CD4-positive, alpha-beta T cell treated with Interleukin-12 subunit alpha and Interleukin-12 subunit beta, for 1 hour (primary cell): Measurements from ENCODE around the gene ELOB.

Experiments
- DNase-seq: peaks from one replicate; pipeline ENCODE4 v3.0.0-alpha.2; 2020

The ELOB gene

DNA sequence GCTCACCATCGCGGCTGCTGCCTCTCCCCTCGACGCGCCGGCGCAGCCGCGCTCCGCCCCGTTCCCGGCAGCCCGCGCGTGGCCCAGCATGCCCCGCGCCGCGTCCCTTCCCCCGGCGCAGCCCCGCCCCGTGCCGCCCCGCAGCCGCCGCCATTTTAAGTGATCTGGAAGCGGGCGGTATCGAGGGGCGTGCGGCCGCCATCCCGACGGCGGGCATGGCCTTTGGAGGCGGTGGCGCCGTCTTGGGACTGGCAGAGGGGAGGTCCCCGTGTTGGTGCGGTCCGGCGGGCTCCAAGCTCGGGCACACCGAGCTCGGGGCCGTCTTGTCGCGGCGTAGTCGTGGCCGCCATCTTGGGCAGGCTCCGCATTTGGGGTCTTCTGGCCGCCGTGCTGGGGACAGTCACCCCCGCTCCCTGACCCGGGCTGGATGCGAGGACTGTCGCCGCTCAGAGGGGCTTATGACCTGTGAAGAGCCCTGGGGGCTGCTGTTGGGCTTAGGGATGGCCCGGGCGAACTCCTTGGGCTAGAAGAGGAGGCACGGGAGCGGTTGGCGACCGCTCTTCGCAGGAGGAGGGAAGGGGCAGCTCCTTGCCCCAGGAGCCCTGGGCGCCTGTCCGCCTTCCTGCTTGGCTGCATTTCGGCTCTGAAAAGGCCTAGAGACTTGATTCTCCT lies at the start of gene ELOB:
ELOB (minus strand) TSS at position 50 of the 672 bp plus-strand sequence; CDS start at position 9, 41 bp downstream.
- peak; percentile 91 for DNase-seq

DNA sequence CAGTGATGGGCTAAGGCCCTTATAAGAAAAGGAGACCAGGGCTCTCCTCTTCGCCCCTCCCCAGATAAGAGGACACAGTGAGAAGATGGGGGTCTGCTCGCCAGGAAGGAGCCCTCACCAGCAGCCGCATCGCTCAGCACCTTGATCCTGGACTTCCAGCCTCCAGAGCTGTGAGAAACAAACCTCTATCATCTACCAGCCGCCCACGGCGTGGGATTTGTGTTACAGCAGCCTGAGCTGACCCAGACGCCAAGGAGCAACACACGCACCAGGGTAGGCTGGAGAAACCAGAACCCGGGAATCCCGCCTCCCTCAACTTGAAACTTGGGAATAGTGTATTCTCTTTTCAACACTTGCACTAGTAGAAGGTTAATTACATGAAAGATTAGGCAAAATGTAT lies 48.8 kb upstream of the ELOB start:
- DNase-seq = no peak

DNA sequence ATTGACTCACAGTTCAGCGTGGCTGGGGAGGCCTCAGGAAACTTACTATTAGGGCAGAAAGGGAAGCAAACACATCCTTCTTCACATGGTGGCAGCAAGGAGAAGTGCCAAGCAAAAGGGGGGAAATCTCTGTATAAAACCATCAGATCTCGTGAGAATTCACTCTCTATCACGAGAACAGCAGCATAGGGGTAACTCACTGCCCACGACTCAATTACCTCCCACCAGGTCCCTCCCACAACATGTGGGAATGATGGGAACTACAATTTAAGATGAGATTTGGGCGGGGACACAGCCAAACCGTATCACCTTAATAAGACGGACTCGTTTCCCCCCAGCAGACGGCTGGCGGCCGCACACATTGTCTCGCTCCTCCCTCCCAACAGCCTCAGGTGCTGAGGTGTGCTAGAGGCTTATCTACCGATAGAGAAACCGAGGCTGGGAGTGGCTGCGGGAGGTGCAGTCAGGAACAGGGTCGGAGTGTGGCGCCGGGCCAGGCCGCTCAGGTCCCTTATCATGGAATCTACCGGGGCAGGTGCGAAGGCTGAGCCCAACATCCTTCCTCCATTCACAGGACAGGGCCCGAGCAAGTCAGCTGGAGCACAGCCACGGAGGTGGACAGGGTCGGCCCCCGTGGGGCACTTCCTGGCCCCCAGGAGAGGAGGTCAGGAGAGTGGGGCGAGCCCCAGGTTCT lies 48.1 kb upstream of the ELOB start:
- DNase-seq = no peak

DNA sequence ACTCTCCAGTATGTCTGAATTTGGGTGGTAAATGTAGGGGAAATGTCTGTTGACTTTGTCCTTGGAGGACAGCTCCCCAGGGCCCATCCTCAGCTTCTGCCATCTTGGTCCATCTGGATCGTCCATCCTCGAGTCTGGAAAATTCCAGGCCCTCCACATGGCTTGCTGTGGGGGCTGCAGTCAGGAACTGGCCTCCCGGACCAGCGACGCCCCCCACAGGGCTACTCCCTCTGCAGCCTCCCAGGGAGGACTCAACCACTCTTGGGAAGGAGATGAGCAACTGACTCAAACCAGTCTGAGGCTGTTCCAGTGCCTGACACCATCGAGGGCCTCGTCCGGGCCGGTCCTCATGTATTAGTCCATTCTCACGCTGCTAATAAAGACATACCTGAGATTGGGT lies 47.5 kb upstream of the ELOB start:
- no peak for DNase-seq

DNA sequence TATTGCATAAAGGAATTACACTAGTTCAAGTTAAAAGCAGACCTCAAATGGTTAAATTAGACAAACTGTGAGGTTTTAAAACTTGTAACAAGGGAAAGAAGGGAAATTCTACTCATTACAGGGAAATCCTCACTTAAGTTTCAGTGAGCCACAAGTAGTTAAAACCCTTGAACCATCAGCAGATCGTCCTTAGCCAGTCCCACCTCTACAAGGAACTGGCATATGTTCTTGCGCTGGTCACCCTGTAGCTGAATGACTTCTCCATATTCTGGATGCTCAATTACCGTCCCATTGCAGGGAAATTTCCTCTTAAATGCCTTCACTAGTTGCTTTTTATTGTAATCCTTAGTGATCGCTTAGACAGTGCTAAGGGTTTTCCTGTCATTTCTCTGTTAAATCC lies 45.4 kb upstream of the ELOB start:
- no peak for DNase-seq

DNA sequence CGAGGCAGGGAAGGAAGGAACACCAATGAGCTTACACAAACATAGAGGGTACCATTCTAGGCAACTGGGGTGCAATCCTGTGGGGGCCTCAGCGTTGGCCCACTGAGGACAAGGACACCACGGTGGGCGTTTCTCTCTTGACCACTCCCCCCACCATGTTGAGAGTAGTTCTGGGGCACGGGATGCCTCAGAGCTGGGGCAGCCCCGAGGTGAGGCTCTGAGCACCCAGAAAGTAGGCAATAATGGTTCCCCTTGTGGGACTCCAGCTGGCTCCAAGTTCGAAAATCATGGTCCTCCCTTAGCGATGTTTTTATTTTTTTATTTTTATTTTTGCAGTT lies 45.0 kb upstream of the ELOB start:
- DNase-seq = no peak

DNA sequence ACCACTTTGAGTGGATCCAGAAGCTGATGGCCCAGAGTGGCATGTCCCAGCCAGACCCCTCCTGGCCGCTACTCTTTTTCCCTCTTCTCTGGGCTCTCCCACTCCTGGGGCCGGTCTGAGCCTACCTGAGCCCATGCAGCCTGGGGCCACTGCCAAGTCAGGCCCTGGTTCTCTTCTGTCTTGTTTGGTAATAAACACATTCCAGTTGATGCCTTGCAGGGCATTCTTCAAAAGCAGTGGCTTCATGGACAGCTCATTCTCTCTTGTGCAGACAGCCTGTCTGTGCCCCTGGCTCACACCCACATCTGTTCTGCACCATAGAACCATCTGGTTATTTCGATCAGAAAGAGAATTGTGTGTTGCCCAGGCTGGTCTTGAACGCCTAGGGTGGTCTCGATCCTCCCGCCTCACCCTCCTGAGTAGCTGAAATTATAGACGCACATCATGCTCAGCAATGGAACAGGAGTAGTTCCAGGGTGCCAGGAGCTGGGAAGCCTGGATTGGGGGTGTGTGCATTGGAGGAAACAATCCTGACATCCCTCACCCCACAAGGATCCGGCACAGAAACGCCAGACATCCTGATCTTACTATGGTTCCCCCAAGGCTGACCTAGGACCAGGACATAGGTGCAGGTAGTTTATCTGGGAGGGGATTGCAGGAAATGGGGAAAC lies 44.5 kb upstream of the ELOB start:
- no peak for DNase-seq

DNA sequence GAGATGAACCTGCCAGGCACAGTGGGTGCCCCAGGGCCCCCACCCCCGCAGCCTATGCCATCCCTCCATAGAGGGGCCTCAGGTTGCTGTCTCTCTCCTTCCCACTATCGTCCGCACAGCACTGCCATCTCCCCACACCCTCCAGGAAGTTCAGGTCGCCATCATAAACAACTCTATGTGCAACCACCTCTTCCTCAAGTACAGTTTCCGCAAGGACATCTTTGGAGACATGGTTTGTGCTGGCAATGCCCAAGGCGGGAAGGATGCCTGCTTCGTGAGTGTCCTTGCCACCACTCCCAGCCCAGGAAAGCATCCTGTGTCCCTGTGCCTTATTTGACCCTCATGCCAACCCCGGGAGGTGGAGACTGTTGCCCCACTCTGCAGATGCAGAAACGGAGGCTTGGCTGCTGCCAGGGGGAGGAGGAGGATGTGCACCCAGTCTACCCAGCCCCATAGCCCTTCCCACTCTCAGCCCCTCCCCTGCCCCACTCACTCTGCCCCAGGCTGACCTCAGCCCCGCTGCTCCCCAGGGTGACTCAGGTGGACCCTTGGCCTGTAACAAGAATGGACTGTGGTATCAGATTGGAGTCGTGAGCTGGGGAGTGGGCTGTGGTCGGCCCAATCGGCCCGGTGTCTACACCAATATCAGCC lies 43.9 kb upstream of the ELOB start:
- DNase-seq = no peak

DNA sequence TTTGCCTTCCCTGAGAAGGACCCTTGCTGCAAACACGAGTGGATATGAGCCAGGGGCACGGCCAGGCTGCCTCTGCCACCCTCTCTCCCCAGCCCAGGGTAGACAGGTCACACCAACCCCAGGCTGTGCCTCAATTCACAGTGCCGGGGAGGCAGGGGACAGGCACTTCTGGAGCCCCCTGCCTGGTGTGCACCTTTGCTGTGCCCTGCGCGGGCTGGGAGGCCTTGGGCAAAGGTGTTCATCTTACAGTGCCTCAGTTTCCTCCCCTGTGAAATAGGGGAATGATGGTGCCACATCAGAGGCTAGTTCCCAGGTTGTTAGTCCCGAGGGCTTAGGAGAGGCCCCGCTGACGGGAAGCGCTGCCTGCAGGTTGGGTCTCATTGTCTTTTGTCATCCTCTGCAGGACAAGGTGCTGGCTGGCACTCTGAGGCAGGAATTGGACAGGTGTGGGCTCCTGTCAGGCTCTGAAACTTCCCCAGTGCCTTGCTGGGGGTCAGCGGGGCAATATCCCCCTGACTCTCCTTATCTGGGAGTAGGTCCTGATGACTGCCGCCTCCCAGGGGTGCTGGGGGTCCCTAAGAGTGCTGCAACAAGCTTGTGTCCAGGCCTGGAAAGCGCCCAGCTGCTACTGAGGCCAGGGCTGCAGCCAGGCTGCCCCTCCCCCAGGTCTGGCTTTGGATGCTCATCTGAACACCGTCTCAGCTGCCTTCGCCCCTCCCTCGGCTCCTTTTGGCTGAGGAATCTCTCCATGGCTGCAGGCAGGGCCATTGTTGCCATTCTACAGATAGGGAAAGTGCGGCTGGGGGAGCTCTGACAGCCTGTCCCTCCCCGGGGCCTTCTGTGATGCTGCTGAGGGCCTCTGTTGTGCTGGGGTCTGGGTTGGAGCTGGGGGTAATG lies 43.1 kb upstream of the ELOB start:
- no peak for DNase-seq

DNA sequence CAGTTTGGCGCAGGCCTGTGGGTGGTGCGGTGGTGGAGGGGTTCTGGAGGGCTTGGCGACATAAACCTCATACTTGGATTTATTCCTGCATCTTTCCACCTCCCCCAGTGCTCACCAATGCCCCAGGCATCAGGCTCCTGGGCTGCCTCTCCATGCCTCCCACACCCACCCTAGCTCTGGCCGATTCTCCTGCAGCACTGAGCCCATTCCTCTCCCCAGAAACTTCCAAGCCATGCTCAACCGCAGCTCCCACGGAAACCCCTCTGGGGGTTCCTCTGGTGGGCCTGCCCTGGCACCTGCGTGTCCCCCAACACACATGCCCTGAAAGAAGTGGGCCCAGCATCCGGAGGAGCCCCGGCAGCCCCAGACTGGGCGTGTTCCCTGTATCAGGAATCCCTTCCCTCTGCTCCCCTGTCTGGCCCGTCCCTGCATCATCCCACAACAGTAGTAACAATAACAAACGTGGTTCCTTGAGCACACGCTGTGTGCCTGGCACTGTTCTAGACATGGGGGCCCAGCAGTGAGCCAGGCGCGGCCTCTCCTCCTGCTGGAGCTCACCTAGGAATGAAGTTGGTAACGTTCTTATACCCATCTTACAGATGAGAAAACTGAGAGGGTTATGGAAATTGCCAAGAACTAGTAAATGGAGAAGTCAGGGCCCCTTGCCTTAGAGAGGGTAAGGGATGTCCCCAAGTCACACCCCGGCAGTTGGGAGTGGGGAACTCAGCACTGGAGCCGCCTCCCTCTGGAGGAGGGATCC lies 42.3 kb upstream of the ELOB start:
- DNase-seq = no peak

DNA sequence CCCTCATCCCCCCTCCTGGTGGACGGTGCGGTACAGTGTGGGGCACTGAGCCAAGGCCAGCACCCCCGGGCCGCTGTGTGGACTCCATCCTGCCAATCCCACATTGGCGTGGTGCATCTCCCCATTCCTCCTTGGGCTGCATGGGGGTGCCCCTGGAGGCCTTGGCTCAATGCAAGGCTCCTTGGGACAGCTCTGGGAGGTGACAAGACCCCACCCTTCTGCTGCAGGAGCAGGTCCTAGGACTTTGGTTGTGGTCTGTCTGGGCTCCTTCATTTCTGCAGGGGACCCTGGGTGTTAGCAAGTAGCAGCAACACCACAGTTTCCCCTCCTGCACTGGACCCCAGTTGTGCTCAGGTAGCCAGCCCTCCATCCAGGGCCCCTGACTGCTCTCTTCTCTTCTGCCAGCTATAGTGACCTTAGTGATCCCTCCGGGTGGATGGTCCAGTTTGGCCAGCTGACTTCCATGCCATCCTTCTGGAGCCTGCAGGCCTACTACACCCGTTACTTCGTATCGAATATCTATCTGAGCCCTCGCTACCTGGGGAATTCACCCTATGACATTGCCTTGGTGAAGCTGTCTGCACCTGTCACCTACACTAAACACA lies 41.3 kb upstream of the ELOB start:
- no peak for DNase-seq

DNA sequence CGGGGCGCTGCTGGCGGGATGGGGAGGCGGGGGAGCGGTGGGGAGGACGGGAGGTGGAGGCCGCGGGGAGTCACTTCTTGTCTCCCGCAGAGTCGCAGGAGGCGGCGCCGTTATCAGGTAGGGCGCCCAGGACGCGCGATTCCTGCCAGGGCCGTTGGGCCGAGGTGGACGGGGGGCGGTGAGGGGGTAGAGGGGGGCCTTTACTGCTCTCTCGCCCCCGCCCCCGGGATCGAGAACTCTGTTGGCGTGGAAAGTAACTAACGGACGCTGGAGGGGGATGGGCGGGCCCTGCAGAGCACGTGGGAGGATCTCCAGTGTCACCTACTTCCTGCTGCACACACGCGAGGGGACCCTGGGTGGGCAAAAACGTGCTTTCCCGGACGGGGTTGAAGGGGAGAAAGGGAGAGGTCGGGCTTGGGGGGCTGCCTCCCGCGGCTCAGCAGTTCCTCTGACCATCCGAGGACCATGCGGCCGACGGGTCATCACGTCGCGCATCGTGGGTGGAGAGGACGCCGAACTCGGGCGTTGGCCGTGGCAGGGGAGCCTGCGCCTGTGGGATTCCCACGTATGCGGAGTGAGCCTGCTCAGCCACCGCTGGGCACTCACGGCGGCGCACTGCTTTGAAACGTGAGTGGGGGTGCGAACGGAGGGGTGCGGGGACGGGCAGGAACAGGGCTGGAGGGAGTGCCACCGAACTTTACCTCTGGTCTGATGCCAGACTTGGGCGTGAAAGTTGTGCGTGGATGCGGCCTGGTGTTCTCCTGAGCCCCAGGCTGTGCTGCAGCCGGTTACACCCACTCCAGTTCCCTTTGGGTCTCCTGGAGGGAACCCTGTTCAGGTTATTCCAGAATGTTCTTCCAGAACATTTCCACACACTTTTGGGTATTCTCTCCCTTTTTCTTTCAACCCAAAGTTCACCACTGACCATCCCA lies 40.5 kb upstream of the ELOB start:
- no peak for DNase-seq

DNA sequence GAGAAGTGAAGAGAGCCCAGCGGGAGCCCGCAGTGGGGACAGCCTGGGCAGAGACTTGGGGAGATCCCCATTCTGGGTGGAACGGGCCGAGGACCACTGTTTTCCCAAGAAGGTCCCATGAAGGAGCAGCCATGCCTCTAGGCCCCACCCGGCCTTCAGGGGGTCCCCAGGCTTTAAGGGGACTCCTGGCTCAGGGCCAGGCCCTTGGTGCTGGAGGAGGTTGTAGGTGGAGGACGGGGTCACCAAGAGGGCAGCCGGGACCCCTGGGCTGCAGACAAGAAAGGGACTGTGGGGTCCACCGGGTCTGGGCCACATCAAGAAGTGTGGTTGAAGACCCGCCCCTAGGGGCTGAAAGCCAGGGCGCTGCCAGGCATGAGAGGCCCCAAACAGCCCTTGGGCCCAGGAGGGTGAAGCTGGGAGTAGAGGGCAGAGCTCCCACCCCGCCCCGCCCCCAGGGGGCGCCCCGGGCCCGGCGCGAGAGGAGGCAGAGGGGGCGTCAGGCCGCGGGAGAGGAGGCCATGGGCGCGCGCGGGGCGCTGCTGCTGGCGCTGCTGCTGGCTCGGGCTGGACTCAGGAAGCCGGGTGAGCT lies 39.8 kb upstream of the ELOB start, which contains the start of gene PRSS21:
PRSS21 (plus strand) TSS at position 487 of the 589 bp plus-strand sequence; CDS start at position 519, 32 bp downstream.
- DNase-seq = peak; percentile 47

DNA sequence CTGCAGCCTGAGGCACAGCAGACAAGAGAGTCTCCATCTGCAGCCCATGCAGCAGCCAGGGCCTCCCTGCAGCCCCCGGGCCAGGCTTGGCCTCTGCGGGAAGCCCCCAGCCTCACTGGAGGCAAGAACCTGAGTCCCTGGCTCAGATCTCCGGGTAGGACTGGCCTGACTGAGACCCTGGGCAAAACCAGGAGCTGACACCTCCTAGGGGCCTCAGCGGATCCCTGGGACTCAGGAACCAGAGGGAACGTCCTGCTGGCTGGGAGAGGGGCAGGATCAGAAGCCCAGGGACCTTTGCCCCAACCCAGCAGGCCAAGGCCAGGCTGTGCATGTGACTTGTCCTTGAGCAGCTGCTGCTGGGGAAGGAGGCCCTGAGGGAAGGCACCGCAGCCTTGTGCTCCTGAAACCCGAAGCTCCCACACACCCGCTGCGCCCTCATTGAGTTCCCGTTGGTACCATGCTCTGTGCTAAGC lies 38.3 kb upstream of the ELOB start:
- no peak for DNase-seq

DNA sequence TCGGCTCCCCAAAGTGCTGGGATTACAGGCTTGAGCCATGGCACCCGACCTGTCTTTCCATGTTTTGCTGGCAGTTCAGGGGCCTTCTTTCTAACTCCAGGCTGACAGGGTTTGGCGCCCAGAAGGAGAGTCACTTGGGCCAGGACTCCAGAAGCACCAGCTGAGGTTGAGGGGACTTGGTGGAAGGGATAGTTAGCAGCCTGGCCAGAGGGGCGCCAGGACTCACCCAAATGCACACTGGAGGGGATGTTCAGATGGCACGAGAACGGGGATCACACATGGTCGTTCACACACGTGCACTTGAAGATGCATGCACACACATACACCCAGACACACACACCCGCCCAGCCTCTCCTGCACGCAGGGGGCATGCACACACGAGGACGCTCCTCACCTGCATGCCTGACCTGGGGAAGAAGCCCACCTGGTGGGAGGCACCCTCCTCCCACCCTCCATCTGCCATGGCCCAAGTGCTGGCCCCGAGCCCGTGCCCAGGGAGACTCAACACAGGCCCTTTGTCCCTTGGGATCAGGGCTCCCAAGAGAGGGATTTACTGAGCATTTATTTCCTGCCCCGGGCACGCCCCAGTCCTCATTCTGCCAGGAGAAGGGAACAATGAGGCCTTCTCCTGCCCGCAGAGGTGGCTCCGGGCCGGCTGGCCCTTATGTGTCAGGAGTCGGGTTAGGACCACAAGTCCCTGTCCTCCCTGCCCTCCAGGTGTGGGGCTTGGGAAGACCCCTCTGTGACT lies 37.6 kb upstream of the ELOB start:
- DNase-seq = no peak

DNA sequence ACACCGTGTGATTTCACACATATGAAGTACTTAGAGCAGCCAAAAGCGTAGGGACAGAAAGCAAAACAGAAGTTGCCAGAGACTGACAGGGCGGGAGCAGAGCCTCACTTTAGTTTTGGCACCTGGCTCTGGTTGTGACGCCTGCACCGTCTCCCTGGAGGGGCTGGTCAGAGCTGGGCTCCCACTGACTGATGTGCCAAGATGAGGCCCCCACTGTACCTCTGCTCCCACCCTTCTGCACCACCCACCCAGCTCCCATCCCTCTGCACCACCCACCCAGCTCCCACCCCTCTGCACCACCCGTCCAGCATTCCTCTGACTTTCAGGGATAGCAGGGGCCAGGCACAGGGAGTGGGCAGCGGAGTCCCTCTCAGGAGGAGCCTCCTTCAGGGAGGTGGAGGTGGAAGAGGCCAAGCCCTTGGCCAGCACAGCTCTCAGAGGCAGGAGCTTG lies 36.7 kb upstream of the ELOB start:
- DNase-seq = no peak

DNA sequence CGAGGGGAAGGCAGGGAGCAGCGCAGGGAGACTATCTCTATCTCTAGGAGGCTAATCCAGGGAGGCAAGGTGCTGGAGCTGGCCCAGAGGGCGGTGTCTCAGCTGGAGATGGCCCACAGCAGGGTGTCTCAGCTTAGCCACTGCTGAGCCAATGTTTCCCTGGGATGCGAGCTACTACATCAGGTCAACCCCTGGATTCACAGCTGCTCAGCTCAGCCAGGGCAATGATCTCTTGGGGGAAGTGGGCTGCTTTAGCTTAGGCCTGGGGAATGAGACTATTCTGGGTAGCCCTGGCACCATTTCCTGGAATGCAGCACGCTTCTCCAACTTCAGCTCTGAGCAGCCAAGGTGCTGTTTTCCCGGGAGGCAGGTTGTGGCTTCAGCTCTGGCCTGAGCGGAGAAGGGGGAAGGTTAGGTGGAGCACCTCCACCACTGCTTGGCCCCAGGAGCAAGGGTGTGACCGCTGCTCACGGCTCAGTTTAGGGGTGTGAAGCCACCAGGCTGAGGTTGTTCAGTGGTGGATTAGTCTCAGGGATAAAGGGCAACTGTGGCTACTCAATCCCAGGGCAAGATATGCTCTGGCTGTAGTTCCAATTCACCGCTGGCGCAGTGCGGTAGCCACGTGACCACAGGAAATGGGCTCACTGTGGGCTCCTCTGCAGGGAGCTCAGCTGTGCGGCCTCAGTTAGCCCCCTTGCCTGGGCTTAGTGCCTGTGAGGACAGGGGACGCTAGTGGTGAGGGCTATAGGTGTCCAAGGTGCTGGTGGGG lies 34.8 kb upstream of the ELOB start:
- DNase-seq = no peak

DNA sequence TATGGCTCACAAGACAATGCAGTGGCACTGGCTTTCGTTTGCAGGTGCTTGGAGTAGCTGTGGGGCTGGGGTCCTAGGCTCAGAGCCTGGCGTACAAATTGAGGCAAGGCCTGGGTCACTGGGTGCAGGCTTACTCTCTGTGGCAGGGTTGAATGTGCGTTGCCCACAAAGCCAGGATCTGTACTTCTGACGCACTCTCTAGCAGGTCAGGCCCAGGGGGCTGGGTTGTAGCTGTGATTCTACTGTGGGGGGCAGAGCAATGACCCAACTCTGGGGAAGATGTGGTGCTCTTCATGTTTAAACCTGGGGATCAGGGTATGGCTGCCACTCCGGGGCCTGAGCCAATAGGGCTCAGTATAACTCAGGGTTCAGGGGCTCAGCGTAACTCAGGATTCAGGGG lies 33.6 kb upstream of the ELOB start:
- DNase-seq = no peak
